Ishikawa (cell line): ENCODE measurements around the gene CLSTN2.

Experiments used
- CEBPB ChIP-seq: IDR thresholded peaks from 2 replicates; pipeline ENCODE4 v1.6.1; 2012
- CREB1 ChIP-seq: IDR thresholded peaks from 2 replicates; pipeline ENCODE4 v1.6.1; 2012; ENCODE audit warnings: low read depth
- EGR1 ChIP-seq: IDR thresholded peaks from 2 replicates; pipeline ENCODE4 v1.6.1; 2012
- EP300 ChIP-seq: IDR thresholded peaks from 2 replicates; pipeline ENCODE4 v1.6.1; 2012; ENCODE audit warnings: borderline replicate concordance
- FOXM1 ChIP-seq: IDR thresholded peaks from 2 replicates; pipeline ENCODE4 v1.6.1; 2012; ENCODE audit warnings: low read depth, borderline replicate concordance
- MAX ChIP-seq: IDR thresholded peaks from 2 replicates; pipeline ENCODE4 v1.6.1; 2012
- NFIC ChIP-seq: IDR thresholded peaks from 2 replicates; pipeline ENCODE4 v1.6.1; 2012
- RAD21 ChIP-seq: IDR thresholded peaks from 2 replicates; pipeline ENCODE4 v1.6.1; 2012; ENCODE audit warnings: low read depth
- REST ChIP-seq: IDR thresholded peaks from 2 replicates; pipeline ENCODE4 v1.6.1; 2012; ENCODE audit warnings: low read depth, mild to moderate bottlenecking
- TAF1 ChIP-seq: IDR thresholded peaks from 2 replicates; pipeline ENCODE4 v1.6.1; 2012; ENCODE audit warnings: low read depth, mild to moderate bottlenecking
- TCF12 ChIP-seq: IDR thresholded peaks from 2 replicates; pipeline ENCODE4 v1.6.1; 2012; ENCODE audit warnings: low read depth
- TEAD4 ChIP-seq: IDR thresholded peaks from 2 replicates; pipeline ENCODE4 v1.6.1; 2012
- USF1 ChIP-seq: IDR thresholded peaks from 2 replicates; pipeline ENCODE4 v1.6.1; 2012
- YY1 ChIP-seq: IDR thresholded peaks from 2 replicates; pipeline ENCODE4 v1.6.1; 2012; ENCODE audit warnings: low read depth
- ZBTB7A ChIP-seq: IDR thresholded peaks from 2 replicates; pipeline ENCODE4 v1.6.1; 2012; ENCODE audit warnings: low read depth

CLSTN2 gene

GRCh38 chr3:140151321-140151720 lies 216.3 kb downstream of the CLSTN2 start:
- TF ChIP-seq TEAD4 (no peak), NFIC (no peak), TAF1 (no peak), REST (no peak), EP300 (no peak), TCF12 (no peak), CEBPB (no peak), USF1 (no peak)

GRCh38 chr3:140152851-140153639 lies 218.1 kb downstream of the CLSTN2 start:
- TF ChIP-seq TAF1: no peak
- TF ChIP-seq USF1: no peak
- TF ChIP-seq EGR1: no peak
- TF ChIP-seq FOXM1: no peak

- TF ChIP-seq REST: no peak
- no peak for TF ChIP-seq ZBTB7A
- no peak for TF ChIP-seq TEAD4
- TF ChIP-seq MAX: no peak
- no peak for TF ChIP-seq RAD21
- no peak for TF ChIP-seq CREB1
- no peak for TF ChIP-seq TCF12
- TF ChIP-seq NFIC: no peak
- TF ChIP-seq TAF1: no peak
- no peak for TF ChIP-seq EP300
- TF ChIP-seq CEBPB: no peak
- no peak for TF ChIP-seq YY1
- TF ChIP-seq USF1: no peak
- TF ChIP-seq EGR1: no peak
- TF ChIP-seq FOXM1: no peak
These were observed 218.8 kb downstream of the CLSTN2 start for GRCh38 chr3:140153736-140154135.

- no peak for TF ChIP-seq NFIC
- TF ChIP-seq CREB1: no peak
- TF ChIP-seq TCF12: no peak
- no peak for TF ChIP-seq EP300
- TF ChIP-seq RAD21: no peak
- TF ChIP-seq REST: no peak
These were observed 222.2 kb downstream of the CLSTN2 start for GRCh38 chr3:140157161-140157560.

GRCh38 chr3:140159646-140160045 lies 224.7 kb downstream of the CLSTN2 start:
- no peak for TF ChIP-seq TAF1
- TF ChIP-seq FOXM1: no peak
- TF ChIP-seq TEAD4: no peak
- no peak for TF ChIP-seq CREB1
- TF ChIP-seq MAX: no peak
- TF ChIP-seq CEBPB: no peak
- no peak for TF ChIP-seq ZBTB7A
- no peak for TF ChIP-seq RAD21
- TF ChIP-seq REST: no peak
- TF ChIP-seq USF1: no peak
- no peak for TF ChIP-seq NFIC
- TF ChIP-seq YY1: no peak
- TF ChIP-seq TCF12: no peak
- TF ChIP-seq EP300: no peak
- no peak for TF ChIP-seq EGR1
